GM23338 (cell line): ENCODE measurements around the gene MAST4.

ENCODE experiments used
- CTCF ChIP-seq, 2 experiments: fragments of 200-600 bp in 1 of 2; sonication (generic) in 1 of 2; conservative IDR thresholded peaks; 2 replicates each; pipeline versions ENCODE4 v1.5.1 to v1.6.1; 2016 to 2017; ENCODE audit warnings: antibody characterized with exemption in 2 of 2, low read depth in 2 of 2, mild to moderate bottlenecking in 2 of 2, moderate library complexity in 1 of 2
- ETS1 ChIP-seq: IDR thresholded peaks from 2 replicates; pipeline ENCODE4 v1.6.1; 2016; ENCODE audit warnings: antibody characterized with exemption
- EZH2 ChIP-seq: fragments of 200-600 bp; sonication (generic); IDR thresholded peaks from one replicate; pipeline ENCODE4 v1.8.0; 2017; ENCODE audit warnings: antibody characterized with exemption, mild to moderate bottlenecking, low read depth; ENCODE audit not compliant: unreplicated experiment
- EZH2phosphoT487 ChIP-seq: fragments of 200-600 bp; sonication (generic); IDR thresholded peaks from one replicate; pipeline ENCODE4 v1.8.1; 2018; ENCODE audit warnings: antibody characterized with exemption; ENCODE audit not compliant: unreplicated experiment
- POLR2AphosphoS5 ChIP-seq: IDR thresholded peaks from 2 replicates; pipeline ENCODE4 v1.6.1; 2016; ENCODE audit warnings: antibody characterized with exemption, low read depth
- REST ChIP-seq: IDR thresholded peaks from one replicate; pipeline ENCODE4 v1.6.1; 2018; ENCODE audit warnings: antibody characterized with exemption; ENCODE audit not compliant: unreplicated experiment
- ZNF331 ChIP-seq: fragments of 250-450 bp; sonication (Bioruptor Pico); IDR thresholded peaks from 2 replicates; pipeline ENCODE4 v1.5.0; 2020; ENCODE audit warnings: low read depth, mild to moderate bottlenecking, moderate library complexity

- TF ChIP-seq CTCF (conservative IDR thresholded peaks at IDR 0.05; ENCODE audit: low read depth in 2 of 2) (peak; percentile 10 to 49; a peak in 2 of 4 replicates), EZH2phosphoT487 (no peak), EZH2 (no peak), REST (no peak), POLR2AphosphoS5 (no peak), ZNF331 (CRISPR knock-in tag) (no peak), ETS1 (no peak)
Observed at GRCh38 chr5:67163231-67163756, 567.1 kb downstream of the MAST4 start.
